Neural progenitor cell (in vitro differentiated cells): ENCODE results near the gene ARL4D.

ENCODE experiments used
- EZH2 ChIP-seq: fragments of 200-600 bp; sonication (generic); IDR thresholded peaks from 2 replicates; pipeline ENCODE4 v1.6.1; 2017; ENCODE audit warnings: antibody characterized with exemption, mild to moderate bottlenecking, moderate library complexity
- EZH2phosphoT487 ChIP-seq: fragments of 200-600 bp; sonication (generic); IDR thresholded peaks from 2 replicates; pipeline ENCODE4 v1.6.1; 2017; ENCODE audit warnings: antibody characterized with exemption
- TF ChIP-seq, protein P1 (sequence below): fragments of 200-600 bp; sonication (generic); IDR thresholded peaks from 2 replicates; pipeline ENCODE4 v1.5.1; 2017; ENCODE audit warnings: antibody characterized with exemption, mild to moderate bottlenecking

- TF ChIP-seq, protein P1, sequence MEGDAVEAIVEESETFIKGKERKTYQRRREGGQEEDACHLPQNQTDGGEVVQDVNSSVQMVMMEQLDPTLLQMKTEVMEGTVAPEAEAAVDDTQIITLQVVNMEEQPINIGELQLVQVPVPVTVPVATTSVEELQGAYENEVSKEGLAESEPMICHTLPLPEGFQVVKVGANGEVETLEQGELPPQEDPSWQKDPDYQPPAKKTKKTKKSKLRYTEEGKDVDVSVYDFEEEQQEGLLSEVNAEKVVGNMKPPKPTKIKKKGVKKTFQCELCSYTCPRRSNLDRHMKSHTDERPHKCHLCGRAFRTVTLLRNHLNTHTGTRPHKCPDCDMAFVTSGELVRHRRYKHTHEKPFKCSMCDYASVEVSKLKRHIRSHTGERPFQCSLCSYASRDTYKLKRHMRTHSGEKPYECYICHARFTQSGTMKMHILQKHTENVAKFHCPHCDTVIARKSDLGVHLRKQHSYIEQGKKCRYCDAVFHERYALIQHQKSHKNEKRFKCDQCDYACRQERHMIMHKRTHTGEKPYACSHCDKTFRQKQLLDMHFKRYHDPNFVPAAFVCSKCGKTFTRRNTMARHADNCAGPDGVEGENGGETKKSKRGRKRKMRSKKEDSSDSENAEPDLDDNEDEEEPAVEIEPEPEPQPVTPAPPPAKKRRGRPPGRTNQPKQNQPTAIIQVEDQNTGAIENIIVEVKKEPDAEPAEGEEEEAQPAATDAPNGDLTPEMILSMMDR, result no peak
- no peak for TF ChIP-seq EZH2
- TF ChIP-seq EZH2phosphoT487, result no peak
Observed at GRCh38 chr17:43446773-43447172, 48.0 kb downstream of the ARL4D start.
